Activated effector memory CD4-positive, alpha-beta T cell treated with Interleukin-2 at 50 U/mL for 16 hours (primary cell): ENCODE results near the gene SFXN5.
"Not testable (repeated sequence)": the region's sequence is repeated elsewhere in the genome, so short reads cannot be mapped to it uniquely, and the experiment has no call there.

Experiments
- DNase-seq: peaks from one replicate; pipeline ENCODE4 v3.0.0-alpha.2; 2020

The SFXN5 gene

DNA sequence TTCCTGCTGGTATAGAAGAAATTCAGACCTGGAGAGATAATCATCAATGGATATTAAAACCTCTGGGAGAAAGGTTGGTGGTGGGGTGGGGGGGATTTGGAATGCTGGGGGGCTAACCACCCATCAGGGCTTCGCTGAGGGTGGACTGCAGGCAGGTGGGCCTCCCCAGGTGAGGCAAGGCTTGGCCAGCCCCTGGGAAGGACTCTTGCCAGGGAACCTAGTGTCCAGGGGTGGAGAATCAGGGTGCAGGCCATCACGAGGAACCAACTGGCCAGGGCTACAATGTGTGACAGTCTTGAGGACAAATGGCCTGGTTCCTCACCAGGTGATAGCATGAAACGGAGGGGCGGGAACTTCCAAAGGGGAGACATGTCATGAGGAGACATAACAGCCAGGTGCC lies 29.4 kb upstream of the SFXN5 start:
- no peak for DNase-seq

DNA sequence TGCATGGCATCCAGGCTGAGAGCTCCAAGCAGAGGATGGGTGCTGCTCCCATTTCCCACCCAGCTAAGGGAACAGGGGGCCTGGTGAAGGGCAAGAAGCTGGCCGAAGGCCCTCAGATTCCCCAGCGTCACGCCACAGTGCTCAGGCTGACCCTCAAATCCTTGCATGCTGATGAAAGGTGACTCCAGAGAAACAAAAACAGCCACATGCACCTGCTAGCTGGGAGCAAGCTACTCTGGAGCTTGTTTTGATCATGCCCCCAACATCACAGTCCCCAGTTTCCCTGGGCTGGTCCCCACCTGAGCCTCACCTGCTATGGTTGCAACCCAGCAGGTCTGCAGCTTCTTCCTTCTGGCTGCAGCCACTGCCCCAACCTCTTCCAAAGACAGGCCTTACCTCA lies 28.0 kb upstream of the SFXN5 start:
- DNase-seq, result no peak

DNA sequence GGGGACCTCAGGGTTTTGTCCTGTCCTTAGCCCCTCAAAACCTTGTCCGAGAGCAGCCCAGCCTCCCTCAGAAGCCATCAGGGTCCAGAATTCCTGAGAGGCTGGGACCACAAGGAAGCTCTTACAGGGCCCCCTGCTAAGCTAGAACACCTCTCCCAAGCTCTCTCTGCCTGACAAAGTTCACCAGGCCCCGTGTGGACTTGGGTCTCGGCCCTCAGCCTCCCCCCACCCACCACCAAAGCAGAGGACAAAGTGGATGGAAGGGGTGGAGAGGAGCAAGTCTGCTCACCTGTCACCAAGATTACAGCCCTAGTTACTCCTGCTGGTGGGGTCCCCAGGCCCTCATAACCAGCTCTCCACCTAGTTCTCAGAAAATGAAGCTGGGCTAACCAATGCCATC lies 24.4 kb upstream of the SFXN5 start:
- DNase-seq, result no peak

DNA sequence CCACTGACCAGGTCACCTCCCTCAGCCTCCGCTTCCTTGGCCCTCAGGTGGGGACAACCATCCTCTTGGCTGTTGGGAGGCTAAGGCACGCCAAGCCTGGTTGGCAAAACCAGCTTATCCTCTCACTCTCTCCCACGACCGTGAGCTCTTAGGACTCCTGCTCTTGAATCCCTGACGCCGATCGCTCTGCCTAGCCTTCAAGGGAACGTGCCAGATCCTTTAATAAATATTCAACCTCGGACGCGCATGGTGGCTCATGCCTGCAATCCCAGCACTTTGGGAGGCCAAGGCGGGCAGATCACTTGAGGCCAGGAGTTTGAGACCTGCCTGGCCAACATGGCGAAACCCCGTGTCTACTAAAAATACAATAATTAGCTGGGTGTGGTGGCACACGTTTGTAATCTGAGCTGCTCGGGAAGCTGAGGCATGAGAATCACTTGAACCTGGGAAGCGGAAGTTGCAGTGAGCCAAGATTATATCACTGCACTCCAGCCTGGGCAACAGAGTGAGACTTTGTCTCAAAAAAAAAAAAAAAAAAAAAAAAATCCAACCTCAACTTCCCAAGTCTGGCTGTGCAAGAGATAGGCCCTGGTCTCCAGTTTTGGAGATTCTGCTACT lies 22.2 kb upstream of the SFXN5 start:
- not testable (repeated sequence) for DNase-seq

DNA sequence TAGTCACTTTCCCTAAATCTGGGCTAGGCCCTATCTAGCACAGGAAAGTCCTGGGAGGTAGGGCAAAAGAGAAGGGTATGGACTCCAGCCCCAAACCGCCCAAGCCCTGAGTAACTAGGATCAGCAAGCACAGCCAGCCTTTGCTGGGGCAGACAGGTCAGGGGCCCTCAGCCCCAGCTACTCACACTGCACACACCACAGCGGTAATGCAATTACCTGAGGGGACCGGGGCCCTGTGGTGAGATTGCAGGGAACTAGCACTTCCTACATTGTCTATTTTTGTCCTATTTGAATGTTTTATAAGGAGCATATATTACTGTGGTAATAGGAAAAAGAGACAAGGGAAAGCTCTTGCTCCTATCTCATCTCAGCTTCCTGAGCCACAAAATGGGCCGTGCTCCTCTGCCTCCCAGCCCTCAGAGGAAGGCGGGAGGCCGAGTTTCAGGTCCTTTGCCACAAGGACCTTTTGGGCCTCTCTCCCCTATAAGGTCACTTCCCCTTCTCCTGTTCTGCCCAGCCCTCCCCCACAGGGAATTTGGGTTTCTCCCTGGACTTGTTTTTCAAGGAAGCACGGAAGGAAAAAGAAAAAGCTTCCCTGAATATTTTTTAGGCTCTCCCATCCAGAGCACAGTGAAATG lies 20.8 kb upstream of the SFXN5 start:
- no peak for DNase-seq

DNA sequence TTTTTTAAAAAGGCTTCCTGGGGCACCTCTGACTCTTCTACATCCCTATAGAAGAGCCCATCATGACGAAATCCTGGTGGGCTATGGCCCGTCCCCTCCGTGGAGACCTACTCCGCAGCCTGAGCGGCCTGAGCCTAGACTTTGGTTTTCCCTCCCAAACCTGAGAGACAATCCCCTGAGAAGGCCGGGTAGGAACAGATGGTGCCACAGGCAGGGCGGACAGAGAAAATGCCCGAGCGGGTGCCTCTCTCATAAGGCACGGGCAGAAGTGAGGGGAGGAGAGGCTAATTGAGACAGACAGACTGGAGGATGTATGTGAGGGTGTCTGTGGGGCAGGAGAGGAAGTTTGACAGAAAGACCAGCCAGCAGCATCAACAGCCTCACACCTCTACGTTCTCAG lies 20.2 kb upstream of the SFXN5 start:
- DNase-seq, result no peak

DNA sequence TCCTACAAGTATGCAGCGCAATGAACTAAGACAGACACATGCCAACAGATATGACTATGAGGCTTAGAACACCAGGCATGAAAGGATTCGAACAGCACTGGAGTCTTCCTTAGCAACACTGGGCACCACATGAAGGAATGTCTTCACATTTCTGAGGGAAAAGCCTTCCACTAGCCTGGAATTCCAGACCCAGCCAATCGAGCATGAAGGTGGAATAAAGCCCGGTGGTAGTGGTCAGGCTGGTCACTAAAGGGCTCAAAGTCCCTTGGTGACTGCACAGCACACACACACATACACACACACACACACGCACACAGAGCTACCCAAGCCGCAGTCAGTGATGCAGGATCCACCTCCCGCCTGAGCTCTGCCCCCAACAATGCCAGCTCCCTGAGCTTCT lies 19.7 kb upstream of the SFXN5 start:
- no peak for DNase-seq

DNA sequence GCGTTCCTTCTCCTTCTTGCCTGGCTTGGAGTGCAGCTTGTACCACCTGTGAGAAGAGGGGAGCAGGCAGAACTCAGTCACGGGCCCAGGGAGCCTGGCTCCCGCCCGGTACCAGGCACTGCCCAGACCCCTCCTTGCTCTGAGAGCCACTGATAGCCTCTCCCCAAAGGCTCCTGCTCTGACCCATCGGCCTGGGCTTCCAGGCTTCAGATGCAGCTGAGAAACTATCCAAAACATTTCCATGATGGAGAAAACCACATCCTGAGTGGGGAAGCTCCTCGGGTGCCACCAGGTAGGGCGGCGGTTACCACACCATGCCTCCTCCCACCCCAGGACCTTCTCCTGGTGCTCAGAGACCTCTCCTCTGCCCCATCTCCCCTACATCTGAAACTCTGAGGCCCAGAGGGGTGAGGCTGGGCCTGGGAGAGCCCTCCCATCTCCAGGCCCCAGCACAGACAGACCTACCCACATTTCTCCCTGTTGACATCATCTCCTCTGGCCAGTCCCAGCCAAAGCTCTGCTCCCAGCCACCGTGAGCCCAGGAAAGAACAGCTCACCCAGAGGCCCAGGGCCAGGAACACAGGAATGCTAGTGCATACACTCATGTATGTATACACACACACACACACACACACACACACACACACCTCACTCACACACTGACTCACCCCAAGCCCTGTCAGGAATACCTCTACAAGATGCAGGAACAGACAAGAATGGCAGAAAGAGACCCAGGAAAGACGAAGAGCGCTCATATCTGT lies 17.9 kb upstream of the SFXN5 start:
- no peak for DNase-seq

DNA sequence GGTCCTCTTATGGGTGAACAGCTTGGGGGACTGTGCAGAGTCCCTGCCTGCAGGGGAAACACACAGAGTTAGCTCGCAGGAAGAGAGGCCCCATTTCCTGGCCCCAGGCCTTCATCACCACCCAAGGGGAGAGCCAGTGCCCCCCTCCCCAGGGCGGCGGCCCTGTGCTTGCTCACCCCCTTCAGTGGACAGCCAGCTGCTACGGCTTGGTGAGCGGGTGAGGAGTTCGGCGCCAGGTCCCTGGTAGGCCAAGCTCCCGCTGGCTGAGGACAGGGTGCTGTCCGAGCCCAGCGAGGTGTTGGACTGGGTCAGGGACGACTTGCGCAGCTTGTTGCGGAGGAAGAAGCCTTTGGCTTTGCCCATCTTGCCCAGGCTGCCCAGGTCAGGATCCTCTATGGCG lies 17.2 kb upstream of the SFXN5 start:
- no peak for DNase-seq

DNA sequence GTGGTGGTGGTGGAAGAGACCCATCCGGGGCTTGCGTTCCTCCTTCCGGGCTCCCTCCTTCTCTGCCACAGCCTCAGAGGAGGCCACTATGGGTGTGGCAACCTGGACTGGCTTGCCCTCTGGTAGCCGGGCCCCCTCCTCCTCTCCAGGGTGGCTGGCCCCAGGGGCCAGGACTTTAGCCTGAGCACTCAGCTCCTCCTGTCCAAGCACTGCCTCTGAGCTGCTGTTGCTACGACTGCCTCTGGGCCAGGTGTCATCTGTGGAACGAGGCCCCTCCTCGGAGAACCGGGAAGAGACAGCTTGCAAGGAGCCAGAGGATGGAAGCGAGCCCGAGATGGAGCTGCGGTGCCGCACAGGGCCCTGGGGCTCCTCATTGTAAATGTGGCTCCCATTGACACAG lies 16.7 kb upstream of the SFXN5 start:
- DNase-seq, result no peak

DNA sequence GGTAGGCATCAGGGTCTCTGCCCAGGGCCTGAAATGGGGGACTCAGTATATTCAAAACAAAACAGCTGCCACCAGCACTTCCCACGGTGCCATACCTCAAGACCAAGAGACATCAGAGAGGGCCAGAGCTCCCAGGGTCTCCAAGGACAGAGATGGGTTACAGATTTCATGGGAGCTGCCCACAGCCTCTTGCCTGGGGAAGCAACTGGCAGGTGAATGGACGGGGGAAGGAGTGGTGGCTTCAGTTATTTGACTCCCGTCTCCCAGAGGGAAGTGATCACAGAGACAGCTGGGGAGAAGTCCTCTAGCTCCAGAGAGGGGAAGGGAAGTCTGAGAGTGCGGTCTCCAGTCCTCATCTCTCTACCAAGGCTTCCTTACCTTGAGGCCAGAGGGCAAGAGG lies 15.8 kb upstream of the SFXN5 start:
- DNase-seq, result no peak

DNA sequence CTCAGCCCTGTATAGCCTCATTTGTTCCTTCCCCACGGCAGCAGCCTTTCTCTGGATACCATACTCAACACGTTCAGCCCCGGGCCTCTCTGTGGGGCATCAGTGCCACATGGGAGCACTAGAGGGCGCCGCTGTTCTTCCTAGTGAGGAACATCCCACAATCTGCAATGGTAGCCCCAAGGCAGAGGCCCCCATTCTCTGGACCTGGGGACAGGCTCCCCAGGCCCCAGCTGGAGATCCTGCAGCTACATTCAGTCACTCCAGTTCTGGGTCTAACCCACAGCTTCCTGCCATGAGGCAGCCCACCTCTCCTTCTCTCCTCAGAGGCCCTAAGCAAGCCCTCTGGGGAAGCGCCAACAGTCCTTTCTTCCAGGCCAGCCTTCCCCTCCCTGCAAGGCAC lies 14.2 kb upstream of the SFXN5 start:
- DNase-seq, result peak; percentile 68

DNA sequence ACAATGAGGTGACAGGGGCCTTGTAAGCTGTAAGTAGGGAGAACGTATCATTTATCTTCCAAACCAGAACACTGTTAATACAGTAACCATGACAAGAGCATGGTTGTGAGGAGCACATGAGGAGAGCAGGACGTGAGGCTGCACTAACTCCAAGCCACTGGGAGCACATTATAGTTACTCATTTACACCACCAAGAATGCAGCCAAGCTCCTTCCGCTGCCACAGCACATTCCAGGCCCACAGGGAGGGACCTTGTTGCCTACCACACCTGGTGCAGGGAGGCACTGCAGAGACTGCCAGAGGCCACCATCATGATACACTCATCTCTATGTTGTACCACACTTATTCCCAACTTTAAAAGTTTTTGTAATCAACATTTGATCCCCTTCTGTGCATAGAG lies 13.5 kb upstream of the SFXN5 start:
- no peak for DNase-seq

DNA sequence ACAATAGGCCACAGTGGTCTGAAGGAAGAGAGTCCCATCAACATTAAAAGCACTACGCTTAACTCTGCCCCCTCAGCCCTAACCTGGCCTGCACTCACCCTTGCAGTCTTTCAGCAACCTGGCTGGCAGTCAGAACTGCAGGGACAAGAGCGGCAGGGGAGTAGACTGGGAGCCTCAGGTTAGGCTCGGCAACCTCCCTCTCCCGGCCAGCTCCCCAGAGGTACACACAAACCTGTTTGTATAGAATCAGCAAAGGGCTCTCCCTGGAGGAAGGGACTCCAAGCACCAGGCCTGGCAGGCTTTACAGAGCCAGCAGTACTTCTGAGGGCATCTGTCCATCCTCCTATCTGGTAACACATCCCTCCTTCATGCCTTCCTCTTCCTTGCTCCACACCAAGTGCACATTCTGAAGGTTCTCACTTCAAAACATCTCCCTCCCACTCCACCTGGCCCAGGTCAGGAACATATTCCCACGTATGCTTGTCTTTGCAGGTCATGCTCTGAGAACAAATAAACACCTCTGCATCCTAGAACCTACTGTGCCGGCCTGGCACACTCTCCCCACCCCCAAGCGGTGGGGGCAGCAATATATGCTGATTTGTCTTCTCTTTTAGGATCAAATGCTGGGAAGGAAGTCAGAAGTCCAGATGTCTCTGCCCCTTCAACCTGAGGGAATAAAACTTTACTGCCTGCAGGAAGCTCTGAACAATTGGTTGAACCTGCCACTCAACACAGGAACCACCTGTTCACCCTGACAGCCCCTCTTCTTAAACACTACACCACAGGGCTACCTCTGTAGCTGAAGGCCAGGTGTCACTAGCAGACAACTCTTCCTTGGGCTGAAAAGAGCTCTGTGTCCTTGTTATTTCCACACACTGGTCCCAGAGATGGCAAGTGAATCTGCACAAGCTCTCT lies 12.6 kb upstream of the SFXN5 start:
- DNase-seq, result no peak

DNA sequence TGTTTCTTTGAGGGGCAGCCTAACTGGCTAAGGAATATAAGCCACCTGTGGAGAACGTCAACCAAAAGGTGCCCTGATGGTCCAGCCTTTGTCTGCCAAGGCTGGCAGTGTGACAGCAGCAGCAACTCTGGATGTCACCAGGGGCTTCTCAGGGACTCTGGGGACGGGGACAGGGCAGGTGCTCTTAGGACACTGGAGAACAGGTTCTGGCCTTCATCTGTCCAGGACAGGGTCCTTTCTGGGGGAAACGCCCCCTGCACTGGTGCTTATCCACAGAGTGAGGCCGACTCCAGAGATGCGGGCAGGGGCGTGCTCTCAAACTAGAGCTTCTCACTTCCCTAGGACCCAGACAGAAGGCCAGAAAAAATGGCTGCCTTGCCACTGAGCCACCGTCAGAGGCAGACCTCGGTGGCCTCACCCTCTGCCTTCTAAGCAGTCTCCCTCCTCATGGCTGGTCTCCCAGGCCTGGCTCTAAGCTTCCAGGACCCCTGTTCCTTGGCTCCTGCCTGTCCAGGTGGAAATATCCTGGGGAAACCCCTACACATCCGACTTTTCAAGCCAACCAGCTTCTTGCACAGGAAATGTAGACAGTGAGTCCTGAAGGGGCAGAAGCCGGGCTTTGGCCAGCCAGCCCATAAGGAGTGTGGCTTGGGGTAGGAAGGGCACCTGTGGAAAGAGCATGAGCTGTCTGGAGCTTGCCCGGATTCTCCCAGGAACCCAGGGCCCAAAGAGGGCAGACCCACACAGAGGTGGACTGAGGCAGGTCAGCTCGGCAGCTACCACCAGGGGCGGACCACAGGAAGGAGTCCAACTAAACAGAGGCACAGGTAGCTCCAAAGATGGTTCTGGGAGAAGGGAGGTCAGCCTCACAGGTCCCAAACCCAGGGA lies 11.3 kb upstream of the SFXN5 start:
- DNase-seq, result no peak

DNA sequence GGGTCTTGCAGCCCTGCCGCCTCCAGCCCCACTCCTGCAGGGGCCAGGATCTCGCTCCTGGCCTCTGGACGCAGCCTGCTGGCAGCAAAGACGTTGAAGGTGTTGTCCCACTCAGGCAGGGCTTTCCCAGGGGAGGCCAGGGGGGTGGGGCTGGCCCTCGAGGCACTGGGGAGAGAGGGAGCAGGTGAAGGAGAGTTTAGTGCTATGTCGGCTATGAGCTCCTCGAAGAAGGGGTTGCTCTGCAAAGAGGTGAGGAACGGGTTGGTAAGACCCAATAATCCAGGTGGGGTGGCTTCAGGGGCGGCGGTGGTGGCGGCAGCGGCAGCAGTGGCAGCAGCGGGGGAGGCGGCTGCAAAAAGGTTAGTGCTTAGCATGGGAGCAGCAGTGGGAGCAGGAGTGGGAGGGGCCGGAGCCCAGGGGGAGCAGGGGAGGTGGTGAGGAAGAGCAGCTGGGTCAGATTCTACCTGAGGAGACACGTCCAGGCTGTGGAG lies 9.7 kb upstream of the SFXN5 start:
- DNase-seq, result no peak

DNA sequence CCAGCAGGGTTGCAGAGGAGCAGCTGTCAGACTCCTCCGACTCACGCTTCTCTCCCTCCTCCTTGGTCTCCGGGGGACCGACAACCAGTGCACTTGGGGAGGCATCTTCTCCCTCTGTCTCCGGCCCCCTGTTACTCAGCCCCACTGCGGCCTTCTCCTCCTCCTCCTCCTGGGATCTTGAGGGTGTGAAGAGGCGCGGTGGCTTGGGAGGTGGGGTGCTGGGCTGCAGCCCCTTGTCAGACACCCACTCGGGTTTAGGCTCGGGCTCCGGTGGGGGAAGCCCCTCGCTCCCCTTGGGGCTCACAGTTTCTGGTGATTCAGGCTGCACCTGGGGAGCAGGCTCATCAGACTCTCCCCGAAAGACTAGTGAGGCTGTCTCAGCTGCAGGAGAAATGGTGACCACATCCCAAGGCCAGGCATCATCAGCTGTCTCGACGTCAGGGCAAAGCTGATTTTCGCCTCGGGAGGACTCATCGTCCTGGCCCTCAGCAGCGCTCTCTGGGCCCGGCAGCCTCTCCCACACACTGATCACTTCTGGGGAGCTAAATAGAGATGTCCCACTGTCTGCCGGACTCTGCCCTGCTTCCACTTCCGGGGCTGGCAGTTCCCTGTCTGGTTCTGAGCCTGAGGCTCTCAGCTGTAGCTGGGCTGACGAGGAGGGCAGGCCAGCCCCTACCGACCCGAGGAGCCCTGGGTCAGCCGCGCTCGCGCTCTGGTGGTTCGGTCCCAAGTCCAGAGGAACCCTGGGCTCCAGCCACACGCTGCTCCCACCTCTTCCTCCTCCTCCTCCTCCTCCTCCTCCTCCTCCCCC lies 9.0 kb upstream of the SFXN5 start:
- no peak for DNase-seq

DNA sequence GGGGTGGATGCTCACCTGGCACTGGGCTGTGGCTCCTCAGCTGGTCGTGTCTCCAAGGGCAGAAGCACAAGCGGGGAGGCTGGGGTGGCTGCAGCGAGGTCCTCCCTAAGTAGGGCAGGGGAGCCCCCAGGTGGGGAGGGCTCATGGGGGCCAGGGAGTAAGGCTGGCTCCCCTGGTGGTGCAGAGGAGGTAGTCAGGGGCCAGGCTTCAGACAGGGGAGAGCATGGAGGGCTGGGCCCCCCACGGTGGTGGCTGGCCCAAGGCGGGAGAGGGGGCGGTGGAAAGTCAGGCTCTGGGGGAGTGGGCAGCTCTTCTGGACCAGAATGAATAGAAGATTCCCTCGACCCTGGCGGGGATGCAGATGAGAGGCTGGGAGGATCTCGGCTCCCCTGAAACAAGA lies 8.1 kb upstream of the SFXN5 start:
- no peak for DNase-seq

DNA sequence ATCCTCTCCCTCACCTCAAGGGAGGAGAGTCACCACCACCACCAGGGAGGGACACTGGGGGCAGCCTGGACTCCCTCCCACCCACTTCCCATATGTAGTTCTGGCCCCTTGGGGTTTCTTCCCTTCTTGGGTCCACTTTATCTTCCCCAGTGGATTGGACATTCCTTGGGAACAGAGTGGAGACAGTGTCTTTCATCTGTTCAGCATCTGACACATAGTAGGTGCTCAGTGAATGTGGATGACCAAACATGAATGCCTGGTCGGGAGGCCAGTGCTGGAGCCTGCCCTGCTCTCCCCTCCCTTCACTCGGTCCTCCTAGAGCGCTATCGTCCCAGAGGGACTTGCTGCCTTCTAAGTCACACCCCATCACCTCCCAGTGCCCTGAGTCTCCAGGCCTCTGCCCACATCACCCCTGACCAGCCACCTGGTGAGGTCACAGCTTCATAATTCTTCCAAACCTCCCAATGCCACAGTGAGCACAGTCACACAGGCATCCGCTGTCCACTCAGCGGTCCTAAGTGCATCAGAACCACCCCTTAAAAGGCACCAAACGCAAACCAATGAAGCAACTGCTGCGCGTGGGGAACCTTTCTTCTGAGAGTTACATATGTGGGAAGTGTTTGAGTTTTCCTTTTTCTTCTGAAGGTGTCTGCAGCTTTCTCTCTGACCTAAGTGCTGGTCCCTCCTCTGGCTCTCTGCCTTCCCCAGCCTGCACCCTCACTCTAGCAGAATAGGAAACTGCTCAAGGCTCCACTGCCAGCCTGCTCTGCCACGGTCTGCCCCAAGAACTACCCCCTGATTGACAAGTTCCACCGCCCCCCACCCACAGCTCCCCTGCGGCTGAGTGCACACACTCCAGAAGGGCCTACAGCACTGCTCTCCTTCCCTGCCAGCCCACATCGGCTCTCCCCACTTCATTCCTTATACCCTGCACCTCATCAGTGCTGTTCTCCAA lies 7.2 kb upstream of the SFXN5 start:
- no peak for DNase-seq

DNA sequence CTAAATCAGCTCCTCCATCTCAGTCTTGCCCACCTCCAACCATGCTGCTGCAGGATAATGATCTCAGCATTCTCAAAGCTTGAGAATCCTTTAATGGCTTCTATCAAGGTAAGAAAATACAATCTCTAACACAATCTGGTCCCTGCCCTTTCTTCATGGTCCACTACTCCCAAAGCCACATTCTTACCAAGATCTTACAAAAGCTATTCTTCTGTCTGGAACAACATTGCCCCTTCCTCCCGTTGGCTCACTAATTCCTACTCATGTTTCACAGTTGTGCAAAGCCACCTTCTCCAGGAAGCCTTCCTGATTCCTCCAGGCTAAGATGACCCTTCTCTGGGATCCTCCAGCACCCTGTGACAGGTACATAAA lies 5.9 kb upstream of the SFXN5 start:
- no peak for DNase-seq
